ENCODE measurements around the gene RAI1.
A peak's percentile ranks its signal among the peaks of the same experiment; 100 is the strongest.

Gene RAI1

GRCh38 chr17:17719966-17720543 lies 38.8 kb downstream of the RAI1 start:
- in situ Hi-C loops (cut with HindIII; ENCODE audit: low sequenced_read_pairs), result no loop called here
- H3K4me3 ChIP-seq (ENCODE audit: low read depth, low read length), result no peak overlapping the region
- TF ChIP-seq CTCF (IDR thresholded peaks at IDR 0.05; ENCODE audit: low read depth, low read length), result no peak
- DNase-seq (ENCODE audit: low read depth, low spot score), result no peak

GRCh38 chr17:17721140-17721668 lies 39.9 kb downstream of the RAI1 start:
- no peak for DNase-seq (ENCODE audit: low read depth, low spot score)
- in situ Hi-C loops (cut with HindIII; ENCODE audit: low sequenced_read_pairs), result no loop called here
- no peak for TF ChIP-seq CTCF (IDR thresholded peaks at IDR 0.05; ENCODE audit: low read depth, low read length)
- no peak overlapping the region for H3K4me3 ChIP-seq (ENCODE audit: low read depth, low read length)

- H3K4me3 ChIP-seq (ENCODE audit: low read depth, low read length), result peak overlapping the region; percentile 48
- in situ Hi-C loops (cut with HindIII; ENCODE audit: low sequenced_read_pairs), result no loop called here
- no peak for TF ChIP-seq CTCF (IDR thresholded peaks at IDR 0.05; ENCODE audit: low read depth, low read length)
- DNase-seq (ENCODE audit: low read depth, low spot score), result no peak
Measured at GRCh38 chr17:17722081-17722905, 41.0 kb downstream of the RAI1 start.

- in situ Hi-C loops (cut with HindIII; ENCODE audit: low sequenced_read_pairs), result no loop called here
- no peak for DNase-seq (ENCODE audit: low read depth, low spot score)
- no peak for TF ChIP-seq CTCF (IDR thresholded peaks at IDR 0.05; ENCODE audit: low read depth, low read length)
- peak overlapping the region; percentile 48 for H3K4me3 ChIP-seq (ENCODE audit: low read depth, low read length)
Measured at GRCh38 chr17:17722906-17723353, 41.7 kb downstream of the RAI1 start.

- TF ChIP-seq CTCF (IDR thresholded peaks at IDR 0.05; ENCODE audit: low read depth, low read length), result no peak
- DNase-seq (ENCODE audit: low read depth, low spot score), result peak; percentile 83
- in situ Hi-C loops (cut with HindIII; ENCODE audit: low sequenced_read_pairs), result no loop called here
- peak overlapping the region; percentile 48 for H3K4me3 ChIP-seq (ENCODE audit: low read depth, low read length)
Measured at GRCh38 chr17:17723354-17724261, 42.4 kb downstream of the RAI1 start.
